Thoracic aorta (tissue), 2 donors: ENCODE results near the gene RPS15. TPM values are rescaled to one million over a fixed set of nuclear protein-coding genes. Genes with fewer than 3 reads are reported as not detected.

Experiments
- ATAC-seq: fragments of 150-250 bp; one replicate; pipeline ENCODE4 v1.8.0; 2017; ENCODE audit warnings: low read depth; ENCODE audit not compliant: insufficient number of reproducible peaks, low FRiP score
- DNase-seq: peaks from one replicate; pipeline ENCODE4 v3.0.0-alpha.2; 2020; ENCODE audit warnings: low spot score
- H3K27ac ChIP-seq, 2 donors: fragments of 200-600 bp; sonication (generic); 1 replicate in 1 of 2; 2 replicates in 1 of 2; pipeline ENCODE4 v1.5.1; 2016; ENCODE audit warnings: mild to moderate bottlenecking in 2 of 2, moderate library complexity in 2 of 2
- H3K27me3 ChIP-seq: fragments of 200-600 bp; sonication (generic); replicated peaks from 2 replicates; pipeline ENCODE4 v1.6.0; 2016; ENCODE audit warnings: mild to moderate bottlenecking; ENCODE audit not compliant: insufficient read depth
- H3K36me3 ChIP-seq: fragments of 200-600 bp; sonication (generic); one replicate; pipeline ENCODE4 v1.5.1; 2016
- H3K4me1 ChIP-seq, 2 donors: fragments of 200-600 bp; sonication (generic); 1 replicate in 1 of 2; 2 replicates in 1 of 2; pipeline versions ENCODE4 v1.5.1 to v1.6.0; 2016; ENCODE audit warnings: low read depth in 2 of 2, mild to moderate bottlenecking in 1 of 2; ENCODE audit not compliant: control insufficient read depth in 1 of 2
- H3K4me3 ChIP-seq: fragments of 200-600 bp; sonication (generic); 2 replicates; pipeline ENCODE4 v1.5.1; 2016; ENCODE audit warnings: mild to moderate bottlenecking
- H3K9me3 ChIP-seq: fragments of 200-600 bp; sonication (generic); 2 replicates; pipeline ENCODE4 v1.5.1; 2016
- total RNA-seq, 2 donors: library from RNA; depleted of rRNA; stranded (reverse); fragments of >200 nt; gene quantifications; one replicate each; pipeline versions ENCODE4 v1.1.0 to v1.2.3, GENCODE V29; 2016
- TF ChIP-seq, protein P1 (sequence below): fragments of 200-600 bp; sonication (generic); IDR thresholded peaks from one replicate; pipeline ENCODE4 v1.5.1; 2019; ENCODE audit warnings: antibody characterized with exemption

Gene RPS15
- total RNA-seq, 2 donors from 2014 or later, result 1,512 to 2,119 TPM

DNA sequence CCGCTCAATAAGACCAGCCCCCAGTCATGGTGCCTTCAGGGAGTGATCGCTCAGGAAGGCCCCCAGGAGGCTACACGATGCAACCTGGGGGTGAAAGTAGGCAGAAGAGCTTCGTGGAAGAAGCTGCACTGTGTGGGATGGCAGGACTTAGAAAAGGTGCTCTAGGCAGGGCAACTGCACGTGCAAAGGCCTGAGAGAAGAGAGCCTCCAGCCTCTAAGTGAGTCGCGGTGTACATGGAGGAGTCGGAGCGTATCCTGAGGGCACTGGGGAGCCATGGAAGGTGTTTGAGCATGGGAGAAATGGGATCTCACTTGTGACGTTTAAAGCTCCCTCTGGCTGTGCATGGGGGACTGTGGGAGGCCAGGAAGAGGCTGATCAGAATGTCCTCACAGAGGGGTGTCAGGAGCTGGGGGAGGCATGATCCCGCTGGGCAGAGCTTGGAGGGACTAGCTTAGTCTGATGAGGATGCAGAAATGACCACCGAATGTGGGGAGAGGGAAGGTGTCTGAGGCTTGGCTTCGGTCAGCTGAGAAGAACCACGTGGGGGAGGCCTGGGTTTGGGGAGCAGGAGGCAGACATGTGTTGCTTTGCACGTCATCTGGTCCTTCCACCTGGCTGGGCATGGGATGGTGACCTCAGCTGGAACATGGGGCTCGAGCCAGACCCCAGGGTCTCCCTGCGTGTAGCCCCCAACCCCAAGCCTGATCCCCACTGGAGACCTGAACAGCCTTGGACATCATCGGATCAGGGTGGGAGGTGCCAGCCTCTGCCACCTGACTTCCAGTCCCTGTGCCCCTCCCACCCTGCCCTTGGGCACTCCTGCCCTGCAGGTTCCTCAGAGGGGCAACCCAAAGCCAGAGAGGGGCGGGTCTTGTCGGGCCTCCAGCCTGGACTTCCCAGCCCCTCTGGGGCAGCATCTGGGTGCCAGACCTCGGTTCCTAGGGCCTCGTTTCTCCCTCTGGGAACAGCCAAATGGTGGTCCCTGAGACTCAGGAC is 12.8 kb downstream of the RPS15 start:
- no peak for DNase-seq
- TF ChIP-seq, protein P1, sequence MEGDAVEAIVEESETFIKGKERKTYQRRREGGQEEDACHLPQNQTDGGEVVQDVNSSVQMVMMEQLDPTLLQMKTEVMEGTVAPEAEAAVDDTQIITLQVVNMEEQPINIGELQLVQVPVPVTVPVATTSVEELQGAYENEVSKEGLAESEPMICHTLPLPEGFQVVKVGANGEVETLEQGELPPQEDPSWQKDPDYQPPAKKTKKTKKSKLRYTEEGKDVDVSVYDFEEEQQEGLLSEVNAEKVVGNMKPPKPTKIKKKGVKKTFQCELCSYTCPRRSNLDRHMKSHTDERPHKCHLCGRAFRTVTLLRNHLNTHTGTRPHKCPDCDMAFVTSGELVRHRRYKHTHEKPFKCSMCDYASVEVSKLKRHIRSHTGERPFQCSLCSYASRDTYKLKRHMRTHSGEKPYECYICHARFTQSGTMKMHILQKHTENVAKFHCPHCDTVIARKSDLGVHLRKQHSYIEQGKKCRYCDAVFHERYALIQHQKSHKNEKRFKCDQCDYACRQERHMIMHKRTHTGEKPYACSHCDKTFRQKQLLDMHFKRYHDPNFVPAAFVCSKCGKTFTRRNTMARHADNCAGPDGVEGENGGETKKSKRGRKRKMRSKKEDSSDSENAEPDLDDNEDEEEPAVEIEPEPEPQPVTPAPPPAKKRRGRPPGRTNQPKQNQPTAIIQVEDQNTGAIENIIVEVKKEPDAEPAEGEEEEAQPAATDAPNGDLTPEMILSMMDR, result no peak
- ATAC-seq, result no peak
- Histone ChIP-seq H3K4me3 (no peak overlapping the region), H3K4me1 (peaks cover 14 to 37% of the 10 kb centered on the region in 2 donors), H3K27ac (no peak overlapping the region), H3K9me3 (no peaks in the 10 kb centered on the region), H3K36me3 (no peaks in the 10 kb centered on the region), H3K27me3 (peaks cover 17% of the 10 kb centered on the region)

GRCh38 chr19:1451916-1452801 is 14.0 kb downstream of the RPS15 start:
- no peak for DNase-seq
- no peak overlapping the region for H3K4me3 ChIP-seq
- H3K9me3 ChIP-seq, result no peaks in the 10 kb centered on the region
- no peak for ATAC-seq
- no peaks in the 10 kb centered on the region for H3K36me3 ChIP-seq
- peaks cover 10 to 36% of the 10 kb centered on the region in 2 donors for H3K4me1 ChIP-seq
- TF ChIP-seq, protein P1, result no peak
- H3K27ac ChIP-seq, result no peak overlapping the region
- peaks cover 17% of the 10 kb centered on the region for H3K27me3 ChIP-seq

DNA sequence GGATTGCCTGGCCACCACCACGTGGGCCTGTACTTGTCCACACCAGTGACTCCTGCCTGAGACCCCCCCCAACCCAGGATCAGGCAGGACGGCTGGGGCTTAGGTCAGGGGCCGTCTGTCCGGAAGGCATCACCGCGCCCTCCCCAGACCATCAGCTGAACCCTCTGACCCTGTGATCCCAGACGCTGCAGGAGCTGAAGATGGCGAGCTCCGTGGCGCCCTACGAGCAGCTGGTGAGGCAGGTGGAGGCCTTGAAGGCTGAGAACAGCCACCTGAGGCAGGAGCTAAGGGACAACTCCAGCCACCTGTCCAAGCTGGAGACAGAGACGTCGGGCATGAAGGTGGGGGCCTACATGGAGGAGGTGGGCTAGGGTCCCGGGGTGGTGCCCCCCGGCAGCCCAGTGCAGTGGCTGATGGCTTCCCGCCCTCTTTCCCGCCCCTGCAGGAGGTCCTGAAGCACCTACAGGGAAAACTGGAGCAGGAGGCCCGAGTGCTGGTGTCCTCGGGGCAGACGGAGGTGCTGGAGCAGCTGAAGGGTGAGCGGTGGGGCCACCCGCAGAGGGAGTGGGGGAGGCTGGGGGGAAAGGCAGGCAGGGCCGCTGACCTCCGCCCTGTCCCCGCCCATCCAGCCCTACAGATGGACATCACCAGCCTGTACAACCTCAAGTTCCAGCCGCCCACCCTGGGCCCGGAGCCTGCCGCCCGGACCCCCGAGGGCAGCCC is 14.8 kb downstream of the RPS15 start:
- ATAC-seq (no peak), DNase-seq (no peak)
- Histone ChIP-seq H3K27me3 (peaks cover 17% of the 10 kb centered on the region), H3K9me3 (no peaks in the 10 kb centered on the region), H3K36me3 (no peaks in the 10 kb centered on the region), H3K4me3 (no peak overlapping the region), H3K4me1 (peaks cover 10 to 36% of the 10 kb centered on the region in 2 donors), H3K27ac (no peak overlapping the region)
- TF ChIP-seq, protein P1, result no peak

DNA sequence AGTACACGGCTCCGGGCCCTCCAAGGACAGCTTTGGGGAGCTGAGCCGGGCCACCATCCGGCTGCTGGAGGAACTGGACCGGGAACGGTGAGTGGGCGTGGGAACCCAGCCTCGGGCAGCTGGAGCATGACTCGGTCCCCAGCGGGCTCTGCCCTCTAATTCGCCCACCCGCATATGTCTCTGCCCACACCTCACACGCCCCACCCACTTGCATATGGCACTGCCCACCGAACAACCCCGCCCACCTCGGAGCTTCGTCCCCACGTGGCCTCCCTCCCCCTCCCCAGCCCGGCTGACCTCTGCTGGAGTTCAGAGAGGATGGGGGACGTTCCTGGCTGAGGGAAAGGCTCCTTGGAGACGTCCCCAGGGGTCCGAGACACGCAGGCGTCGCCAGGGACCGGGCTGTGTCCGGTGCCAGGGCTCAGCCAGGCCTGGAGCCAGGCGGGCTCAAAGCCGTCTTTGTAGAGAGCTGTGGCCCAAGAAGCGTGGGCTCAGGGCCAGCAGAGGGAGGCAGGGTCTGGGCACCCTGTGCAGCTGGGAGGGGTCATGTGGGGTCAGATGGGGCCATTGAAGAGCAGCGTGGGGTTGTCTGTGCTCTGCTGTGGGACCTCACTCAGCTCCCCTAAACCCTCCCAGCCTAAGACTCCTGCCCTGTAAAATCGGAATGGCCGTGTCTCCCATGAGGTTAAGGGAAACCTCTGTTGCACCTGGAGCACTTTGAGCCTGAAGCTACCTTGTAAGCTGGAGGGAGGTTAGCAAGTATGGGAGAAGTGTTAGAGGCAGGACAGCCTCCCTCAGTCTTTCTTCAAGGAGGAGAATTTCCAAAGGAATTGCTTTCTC is 15.5 kb downstream of the RPS15 start:
- Histone ChIP-seq H3K9me3 (no peaks in the 10 kb centered on the region), H3K27me3 (peaks cover 17% of the 10 kb centered on the region), H3K4me3 (peak overlapping the region; percentile 18), H3K36me3 (no peaks in the 10 kb centered on the region), H3K27ac (no peak overlapping the region), H3K4me1 (peaks cover 10 to 36% of the 10 kb centered on the region in 2 donors)
- no peak for DNase-seq
- TF ChIP-seq, protein P1, result no peak
- no peak for ATAC-seq
